Activated naive CD4-positive, alpha-beta T cell treated with anti-CD3 and anti-CD28 coated beads, Interleukin-2, amount 50 U/mL, for 24 hours (primary cell): ENCODE results near the gene KIAA0319L.

Experiments used
- H3K27ac Mint-ChIP-seq: one replicate; pipeline ENCODE4 v1.8.0; 2021; ENCODE audit warnings: mild to moderate bottlenecking, mixed read lengths
- H3K27me3 Mint-ChIP-seq: one replicate; pipeline ENCODE4 v1.8.0; 2021; ENCODE audit warnings: mixed read lengths
- H3K36me3 Mint-ChIP-seq: one replicate; pipeline ENCODE4 v1.8.0; 2021; ENCODE audit warnings: mixed read lengths
- H3K4me1 Mint-ChIP-seq: one replicate; pipeline ENCODE4 v1.8.0; 2021; ENCODE audit warnings: mixed read lengths
- H3K4me3 Mint-ChIP-seq: one replicate; pipeline ENCODE4 v1.8.0; 2021; ENCODE audit warnings: mild to moderate bottlenecking, mixed read lengths
- H3K9me3 Mint-ChIP-seq: one replicate; pipeline ENCODE4 v1.8.0; 2021; ENCODE audit warnings: mixed read lengths

The KIAA0319L gene

DNA sequence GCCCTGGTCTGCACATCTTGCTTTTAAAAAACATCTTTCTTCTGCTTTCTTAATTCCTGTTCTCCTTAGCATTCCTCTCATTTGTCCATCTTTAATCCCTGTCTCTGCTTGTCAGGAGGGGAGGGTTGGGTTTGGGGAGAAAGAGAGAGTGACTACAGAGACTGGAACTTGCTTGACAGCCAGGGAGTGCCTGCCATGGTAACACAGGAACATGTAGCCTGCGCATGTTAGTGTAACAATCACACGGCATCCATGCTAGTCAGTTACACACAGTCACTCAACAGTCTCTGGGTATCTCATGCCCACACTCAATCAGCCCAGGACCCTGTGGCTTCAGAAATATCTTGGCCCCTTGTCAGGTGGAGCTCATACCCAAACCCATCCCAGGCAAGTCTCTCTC lies 15.1 kb upstream of the KIAA0319L start:
- H3K27ac Mint-ChIP-seq: no peak overlapping the region
- peaks cover 32% of the 10 kb centered on the region for H3K4me1 Mint-ChIP-seq
- H3K4me3 Mint-ChIP-seq: no peak overlapping the region
- H3K36me3 Mint-ChIP-seq: no peaks in the 10 kb centered on the region
- no peaks in the 10 kb centered on the region for H3K9me3 Mint-ChIP-seq
- peaks cover 3% of the 10 kb centered on the region for H3K27me3 Mint-ChIP-seq

DNA sequence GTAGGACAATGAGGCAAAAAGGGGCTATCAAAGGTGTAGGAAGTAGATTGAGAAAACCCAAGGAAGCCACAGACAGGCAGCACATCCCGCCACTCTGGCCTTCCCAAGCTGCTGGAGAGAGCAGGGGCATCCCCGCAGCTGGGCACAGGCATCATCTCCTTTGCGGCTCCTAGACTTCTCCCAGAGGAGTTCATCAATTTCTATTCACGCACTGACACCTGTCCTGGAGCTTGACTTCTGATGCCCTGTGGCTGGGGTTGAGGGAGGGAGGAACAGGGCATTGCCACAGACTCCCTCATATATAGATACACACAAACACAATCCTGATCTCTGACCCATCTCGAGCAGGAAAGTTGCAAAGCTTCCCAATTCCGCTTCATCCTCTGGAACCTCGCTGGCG lies 14.1 kb upstream of the KIAA0319L start:
- peaks cover 29% of the 10 kb centered on the region for H3K4me1 Mint-ChIP-seq
- H3K36me3 Mint-ChIP-seq: no peaks in the 10 kb centered on the region
- H3K27me3 Mint-ChIP-seq: peaks cover 3% of the 10 kb centered on the region
- no peak overlapping the region for H3K27ac Mint-ChIP-seq
- H3K9me3 Mint-ChIP-seq: no peaks in the 10 kb centered on the region
- no peak overlapping the region for H3K4me3 Mint-ChIP-seq

DNA sequence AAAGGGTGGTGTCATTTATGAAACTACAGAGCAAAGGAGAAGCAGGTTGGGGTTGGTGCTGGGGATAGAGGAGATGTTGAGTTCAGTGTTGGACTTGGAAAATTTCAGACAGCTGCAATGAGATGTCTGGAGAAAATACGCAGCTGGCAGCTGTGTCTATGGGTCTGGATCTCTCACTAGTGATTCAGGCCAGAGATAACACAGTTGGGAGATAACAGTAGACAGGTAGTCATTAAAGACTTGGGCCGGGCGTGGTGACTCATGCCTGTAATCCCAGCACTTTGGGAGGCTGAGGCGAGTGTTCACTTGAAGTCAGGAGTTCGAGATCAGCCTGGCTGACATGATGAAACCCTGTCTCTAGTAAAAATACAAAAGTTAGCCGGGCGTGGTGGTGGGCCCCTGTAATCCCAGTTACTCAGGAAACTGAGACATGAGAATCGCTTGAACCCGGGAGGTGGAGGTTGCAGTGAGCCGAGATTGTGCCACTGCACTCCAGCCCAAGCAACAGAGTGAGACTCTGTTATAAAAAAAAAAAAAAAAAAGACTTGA lies 13.5 kb upstream of the KIAA0319L start:
- Mint-ChIP-seq H3K36me3 (no peaks in the 10 kb centered on the region), H3K4me3 (no peak overlapping the region), H3K27me3 (peaks cover 3% of the 10 kb centered on the region), H3K4me1 (peaks cover 26% of the 10 kb centered on the region), H3K9me3 (no peaks in the 10 kb centered on the region), H3K27ac (no peak overlapping the region)

DNA sequence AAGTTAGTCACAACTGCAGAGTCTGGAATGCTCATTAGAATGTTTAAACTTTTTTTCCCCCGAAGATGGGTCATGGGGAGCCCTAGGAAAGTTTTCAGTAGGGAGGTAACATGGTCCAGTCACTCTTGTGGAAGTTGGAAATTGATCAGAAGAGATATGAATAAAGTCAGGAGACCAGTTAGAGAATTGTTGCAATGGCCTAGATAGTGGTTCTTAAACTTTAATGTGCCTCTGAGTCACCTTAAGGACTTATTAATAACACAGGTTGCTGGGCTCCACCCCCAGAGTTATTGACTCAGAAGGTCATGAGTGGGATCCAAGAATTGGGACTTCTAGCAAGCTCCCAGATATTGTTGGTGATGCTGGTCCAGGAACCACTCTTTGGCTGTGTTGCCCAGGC lies 12.7 kb upstream of the KIAA0319L start:
- Mint-ChIP-seq H3K36me3 (no peaks in the 10 kb centered on the region), H3K27ac (peak overlapping the region; percentile 44), H3K4me3 (no peak overlapping the region), H3K4me1 (peaks cover 20% of the 10 kb centered on the region), H3K27me3 (no peaks in the 10 kb centered on the region), H3K9me3 (no peaks in the 10 kb centered on the region)

DNA sequence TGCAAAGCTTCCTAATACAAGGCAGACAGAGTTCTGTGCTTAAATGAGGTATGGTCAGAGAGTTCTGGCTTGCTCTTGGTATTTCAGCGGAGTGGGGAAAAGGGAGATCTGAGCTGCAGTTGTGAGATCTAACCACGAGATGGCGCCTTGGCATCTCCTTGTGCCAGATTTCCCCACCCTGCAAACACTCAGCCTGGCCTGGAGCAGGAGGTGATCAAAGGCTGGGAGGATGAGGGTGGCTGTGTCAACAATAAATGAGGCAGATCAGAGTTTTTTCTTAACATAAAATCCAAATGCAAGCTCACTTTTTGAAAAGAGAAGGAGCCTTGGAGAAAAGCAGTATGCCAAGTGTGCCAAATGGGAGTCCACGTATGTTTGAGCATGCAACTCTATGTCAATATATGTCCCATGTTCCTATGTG lies 11.8 kb upstream of the KIAA0319L start:
- H3K4me3 Mint-ChIP-seq: no peak overlapping the region
- H3K27me3 Mint-ChIP-seq: no peaks in the 10 kb centered on the region

DNA sequence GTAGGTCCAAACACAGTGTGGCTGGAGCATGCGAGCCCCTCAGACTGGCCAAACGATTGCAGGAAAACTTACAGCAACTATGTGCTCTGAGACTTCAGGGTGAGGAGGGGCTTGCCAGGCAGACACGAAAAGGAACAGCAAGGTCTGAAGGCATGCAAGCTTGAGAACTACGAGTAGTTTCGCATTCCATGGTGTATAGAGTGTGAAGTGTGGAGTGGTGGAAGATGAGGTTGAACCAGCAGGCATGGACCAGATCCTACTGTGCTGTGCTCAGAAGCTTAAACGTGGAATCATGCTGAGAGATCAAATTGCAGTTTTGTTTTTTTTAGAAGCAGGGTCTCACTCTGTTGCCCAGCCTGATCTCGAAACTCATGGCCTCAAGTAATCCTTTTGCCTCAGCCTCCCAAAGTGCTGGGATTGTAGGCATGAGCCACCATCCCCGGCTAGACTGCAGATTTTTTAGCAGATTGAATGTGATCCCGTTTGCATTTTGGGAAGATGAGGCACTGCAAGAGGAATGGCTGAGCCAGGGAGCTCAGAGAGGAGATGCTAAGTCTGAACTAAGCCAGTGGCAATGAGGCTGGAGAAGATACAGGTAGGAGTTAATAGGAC lies 10.8 kb upstream of the KIAA0319L start:
- H3K4me3 Mint-ChIP-seq: no peak overlapping the region
- H3K9me3 Mint-ChIP-seq: no peaks in the 10 kb centered on the region
- no peaks in the 10 kb centered on the region for H3K36me3 Mint-ChIP-seq
- no peak overlapping the region for H3K27ac Mint-ChIP-seq
- H3K4me1 Mint-ChIP-seq: peaks cover 34% of the 10 kb centered on the region
- no peaks in the 10 kb centered on the region for H3K27me3 Mint-ChIP-seq

More for the DNA sequence above, 11.8 kb upstream of the KIAA0319L start:
- no peaks in the 10 kb centered on the region for H3K9me3 Mint-ChIP-seq
- peaks cover 29% of the 10 kb centered on the region for H3K4me1 Mint-ChIP-seq
- no peak overlapping the region for H3K27ac Mint-ChIP-seq
- H3K36me3 Mint-ChIP-seq: no peaks in the 10 kb centered on the region

DNA sequence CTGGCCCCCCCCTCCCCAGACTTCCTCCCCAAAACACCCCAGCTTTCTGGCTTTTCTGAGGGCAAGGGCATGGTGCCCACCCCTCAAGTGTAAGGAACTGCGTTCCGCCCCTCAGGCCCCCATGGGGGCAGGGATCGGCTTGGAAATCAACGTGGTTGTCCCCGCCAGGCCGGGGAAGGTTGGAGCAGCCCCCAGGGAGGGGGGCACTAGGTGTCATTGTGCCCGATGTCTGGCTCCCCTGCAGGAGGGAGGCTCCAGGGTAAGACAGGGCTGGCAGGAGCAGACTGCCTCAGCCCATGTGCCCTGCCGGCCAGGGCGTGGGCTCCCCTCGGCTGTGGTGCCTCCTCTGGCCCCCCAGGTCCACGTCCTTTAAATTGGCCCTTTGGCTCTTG lies 8.5 kb upstream of the KIAA0319L start:
- Mint-ChIP-seq H3K4me3 (no peak overlapping the region), H3K27ac (no peak overlapping the region), H3K4me1 (peaks cover 48% of the 10 kb centered on the region), H3K27me3 (no peaks in the 10 kb centered on the region), H3K9me3 (no peaks in the 10 kb centered on the region), H3K36me3 (peaks cover 2% of the 10 kb centered on the region)

DNA sequence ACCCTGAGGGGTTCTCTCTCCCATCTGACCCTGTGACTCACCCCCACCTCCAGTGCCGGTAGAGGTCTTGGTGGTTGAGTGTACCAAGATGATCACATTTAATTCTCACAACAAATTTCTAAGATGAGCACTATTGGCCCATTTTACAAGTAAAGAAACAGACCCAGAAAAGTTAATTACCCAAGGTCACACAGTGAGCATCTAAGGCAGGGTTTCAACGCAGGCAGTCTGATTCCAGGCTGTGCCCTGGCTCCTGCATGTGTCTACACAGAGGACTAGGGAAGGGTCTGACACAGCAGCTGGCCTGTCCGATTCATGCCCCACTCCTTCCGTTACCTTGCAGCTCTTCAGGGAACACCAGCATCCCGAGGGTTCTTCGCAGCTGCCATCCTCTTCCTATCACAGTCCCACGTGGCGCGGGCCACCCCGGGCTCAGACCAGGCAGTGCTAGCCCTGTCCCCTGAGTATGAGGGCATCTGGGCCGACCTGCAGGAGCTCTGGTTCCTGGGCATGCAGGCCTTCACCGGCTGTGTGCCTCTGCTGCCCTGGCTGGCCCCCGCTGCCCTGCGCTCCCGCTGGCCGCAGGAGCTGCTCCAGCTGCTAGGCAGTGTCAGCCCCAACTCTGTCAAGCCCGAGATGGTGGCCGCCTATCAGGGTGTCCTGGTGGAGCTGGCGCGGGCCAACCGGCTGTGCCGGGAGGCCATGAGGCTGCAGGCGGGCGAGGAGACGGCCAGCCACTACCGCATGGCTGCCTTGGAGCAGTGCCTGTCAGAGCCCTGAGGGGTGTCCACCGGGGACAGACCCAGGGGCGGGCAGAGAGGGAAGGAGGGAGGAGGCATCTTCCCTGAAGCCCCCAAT lies 7.9 kb upstream of the KIAA0319L start:
- H3K4me3 Mint-ChIP-seq: no peak overlapping the region
- peaks cover 44% of the 10 kb centered on the region for H3K4me1 Mint-ChIP-seq
- no peaks in the 10 kb centered on the region for H3K27me3 Mint-ChIP-seq
- no peaks in the 10 kb centered on the region for H3K9me3 Mint-ChIP-seq
- H3K27ac Mint-ChIP-seq: no peak overlapping the region
- peaks cover 2% of the 10 kb centered on the region for H3K36me3 Mint-ChIP-seq

DNA sequence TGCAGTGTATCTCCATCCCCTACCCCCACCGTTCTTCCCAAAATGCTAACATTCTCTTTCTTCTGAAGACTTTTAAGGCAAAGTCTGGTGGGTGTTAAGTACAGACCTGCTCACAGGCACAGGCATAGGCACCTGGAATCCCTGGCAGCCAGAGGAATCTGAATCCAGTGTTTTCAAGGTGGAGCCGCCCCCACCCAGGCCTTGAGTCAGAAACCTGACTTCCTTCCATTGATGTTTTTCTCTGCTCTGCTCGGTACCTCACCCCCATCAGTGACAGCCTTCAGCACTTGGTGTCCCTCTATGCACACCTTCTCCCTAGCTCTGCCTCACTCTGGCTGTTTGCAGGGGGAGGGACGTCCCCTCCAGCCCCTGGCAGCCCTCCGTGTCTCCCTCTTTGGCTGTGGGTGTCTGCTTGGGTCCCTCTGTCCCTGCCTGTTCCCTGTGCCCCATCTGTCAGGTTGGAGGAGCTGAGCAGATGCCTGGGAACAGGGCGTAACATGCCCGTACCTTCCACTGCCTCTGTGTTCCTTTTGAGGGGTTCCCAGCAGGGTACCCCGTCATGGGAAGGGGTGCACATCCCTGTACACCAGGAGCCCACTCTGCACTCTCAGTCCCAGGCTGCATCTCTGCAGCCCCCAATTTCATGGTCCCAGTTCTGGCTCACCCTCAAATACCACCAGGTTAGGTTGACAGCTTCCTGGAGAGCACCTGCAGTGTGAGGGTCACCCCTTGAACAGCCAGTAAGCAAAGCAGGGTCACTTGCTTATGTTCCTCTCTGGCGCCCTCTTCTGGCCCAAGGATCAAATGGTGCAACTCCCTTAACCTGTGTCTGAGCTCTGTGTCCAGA lies 7.1 kb upstream of the KIAA0319L start:
- Mint-ChIP-seq H3K27me3 (no peaks in the 10 kb centered on the region), H3K4me1 (peaks cover 48% of the 10 kb centered on the region), H3K36me3 (peaks cover 2% of the 10 kb centered on the region), H3K27ac (no peak overlapping the region), H3K9me3 (no peaks in the 10 kb centered on the region), H3K4me3 (no peak overlapping the region)

DNA sequence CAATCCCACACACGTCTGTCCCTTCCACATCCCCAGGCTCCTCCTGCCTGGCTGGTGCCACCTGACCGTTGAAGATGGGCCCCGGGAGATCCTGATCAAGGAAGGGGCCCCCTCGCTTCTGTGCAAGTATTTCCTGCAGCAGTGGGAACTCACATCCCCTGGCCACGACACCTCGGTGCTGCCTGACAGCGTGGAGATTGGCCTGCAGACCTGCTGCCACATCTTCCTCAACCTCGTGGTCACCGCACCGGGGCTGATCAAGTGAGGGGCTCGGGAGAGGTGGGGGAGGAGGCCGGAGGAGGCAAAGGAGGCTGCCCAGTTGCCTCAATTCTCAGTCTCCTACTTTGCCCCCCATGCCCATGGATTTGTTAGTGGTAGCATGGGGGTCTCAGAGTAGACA lies 6.0 kb upstream of the KIAA0319L start:
- Mint-ChIP-seq H3K27ac (no peak overlapping the region), H3K36me3 (peaks cover 2% of the 10 kb centered on the region), H3K4me3 (no peak overlapping the region), H3K27me3 (no peaks in the 10 kb centered on the region), H3K4me1 (peaks cover 43% of the 10 kb centered on the region), H3K9me3 (no peaks in the 10 kb centered on the region)

DNA sequence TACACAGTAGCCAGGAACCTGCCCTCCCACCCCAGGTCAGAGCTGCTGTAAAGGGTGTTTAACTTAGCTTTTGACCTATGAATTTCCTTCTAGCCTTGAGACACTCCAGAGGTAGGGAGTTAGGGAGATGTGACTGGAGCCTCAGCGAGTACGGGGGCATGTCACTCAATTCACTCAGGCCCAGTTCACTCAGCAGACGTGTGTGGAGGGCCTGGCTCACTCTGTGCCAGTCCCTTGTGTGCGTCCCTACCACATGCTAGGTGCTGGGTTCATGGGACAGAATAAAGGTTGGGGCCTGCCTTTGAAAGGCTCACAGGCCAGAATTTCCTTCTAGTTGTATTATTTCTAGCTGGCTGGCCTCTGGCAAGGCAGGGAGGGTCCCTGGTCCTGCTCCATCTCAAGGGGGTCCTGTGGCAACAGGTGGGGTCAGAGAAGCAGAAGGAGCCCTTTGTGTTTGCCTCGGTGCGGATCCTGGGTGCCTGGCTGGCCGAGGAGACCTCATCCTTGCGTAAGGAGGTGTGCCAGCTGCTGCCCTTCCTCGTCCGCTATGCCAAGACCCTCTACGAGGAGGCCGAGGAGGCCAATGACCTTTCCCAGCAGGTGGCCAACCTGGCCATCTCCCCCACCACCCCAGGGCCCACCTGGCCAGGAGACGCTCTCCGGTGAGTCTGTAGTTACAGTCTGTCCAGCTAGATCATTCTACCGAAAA lies 4.9 kb upstream of the KIAA0319L start:
- Mint-ChIP-seq H3K36me3 (peaks cover 2% of the 10 kb centered on the region), H3K4me1 (peaks cover 42% of the 10 kb centered on the region), H3K27me3 (no peaks in the 10 kb centered on the region), H3K9me3 (no peaks in the 10 kb centered on the region), H3K27ac (peak overlapping the region; percentile 67), H3K4me3 (no peak overlapping the region)

DNA sequence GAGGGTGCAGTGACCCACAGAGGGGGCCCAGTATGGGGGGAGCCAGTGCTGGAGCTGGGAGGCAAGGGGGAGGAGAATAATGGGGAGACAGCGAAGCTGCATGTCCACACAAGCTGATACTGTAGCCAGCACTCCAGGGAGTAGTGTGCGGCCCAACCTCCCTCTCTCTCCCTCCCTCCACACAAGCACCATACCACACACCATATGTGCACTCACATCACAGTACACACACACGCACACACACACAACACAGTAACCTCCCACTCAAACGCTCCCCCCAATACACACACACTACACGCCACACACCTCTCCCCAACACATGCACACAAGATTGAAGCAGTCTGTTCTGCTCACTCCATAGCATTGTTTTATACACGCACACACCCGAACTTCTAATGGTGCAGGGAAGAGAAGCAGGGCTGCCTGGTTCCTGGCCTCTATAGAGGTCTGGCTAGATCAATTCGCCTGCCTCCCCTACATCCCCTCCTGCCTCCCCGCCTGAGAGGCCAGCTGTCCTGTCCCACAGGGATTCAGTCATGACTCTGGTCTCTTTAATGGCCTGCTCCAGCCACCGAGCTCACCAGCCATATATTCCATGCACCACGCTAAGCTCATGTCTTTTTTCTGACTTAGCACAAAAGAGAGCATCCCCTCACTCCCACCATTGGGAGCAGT lies 4.2 kb upstream of the KIAA0319L start:
- Mint-ChIP-seq H3K27me3 (no peaks in the 10 kb centered on the region), H3K36me3 (peaks cover 2% of the 10 kb centered on the region), H3K27ac (peak overlapping the region; percentile 67), H3K9me3 (no peaks in the 10 kb centered on the region), H3K4me1 (peaks cover 45% of the 10 kb centered on the region), H3K4me3 (no peak overlapping the region)

DNA sequence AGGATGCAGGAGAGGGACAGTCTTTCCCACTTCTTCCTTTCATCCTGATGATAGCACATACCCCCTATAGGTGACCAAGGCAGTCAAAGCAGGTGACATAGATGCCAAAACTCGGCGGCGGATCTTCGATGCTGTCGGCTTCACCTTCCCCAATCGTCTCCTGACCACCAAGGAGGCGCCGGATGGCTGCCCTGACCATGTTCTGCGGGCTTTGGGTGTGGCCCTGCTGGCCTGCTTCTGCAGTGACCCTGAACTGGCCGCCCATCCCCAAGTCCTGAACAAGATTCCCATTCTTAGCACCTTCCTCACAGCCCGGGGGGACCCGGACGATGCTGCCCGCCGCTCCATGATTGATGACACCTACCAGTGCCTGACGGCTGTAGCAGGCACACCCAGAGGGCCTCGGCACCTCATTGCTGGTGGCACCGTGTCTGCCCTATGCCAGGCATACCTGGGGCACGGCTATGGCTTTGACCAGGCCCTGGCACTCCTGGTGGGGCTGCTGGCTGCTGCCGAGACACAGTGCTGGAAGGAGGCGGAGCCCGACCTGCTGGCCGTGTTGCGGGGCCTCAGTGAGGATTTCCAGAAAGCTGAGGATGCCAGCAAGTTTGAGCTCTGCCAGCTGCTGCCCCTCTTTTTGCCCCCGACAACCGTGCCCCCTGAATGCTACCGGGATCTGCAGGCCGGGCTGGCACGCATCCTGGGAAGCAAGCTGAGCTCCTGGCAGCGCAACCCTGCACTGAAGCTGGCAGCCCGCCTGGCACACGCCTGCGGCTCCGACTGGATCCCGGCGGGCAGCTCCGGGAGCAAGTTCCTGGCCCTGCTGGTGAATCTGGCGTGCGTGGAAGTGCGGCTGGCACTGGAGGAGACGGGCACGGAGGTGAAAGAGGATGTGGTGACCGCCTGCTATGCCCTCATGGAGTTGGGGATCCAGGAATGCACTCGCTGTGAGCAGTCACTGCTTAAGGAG lies 3.3 kb upstream of the KIAA0319L start:
- peaks cover 54% of the 10 kb centered on the region for H3K4me1 Mint-ChIP-seq
- no peaks in the 10 kb centered on the region for H3K27me3 Mint-ChIP-seq
- no peak overlapping the region for H3K4me3 Mint-ChIP-seq
- H3K9me3 Mint-ChIP-seq: no peaks in the 10 kb centered on the region
- H3K27ac Mint-ChIP-seq: peak overlapping the region; percentile 13
- H3K36me3 Mint-ChIP-seq: peaks cover 2% of the 10 kb centered on the region
